ENCODE data around the gene HOXD12.

The HOXD12 gene

GRCh38 chr2:176105078-176105729, 5.6 kb downstream of the HOXD12 start:
- no peak for DNase-seq (ENCODE audit: low spot score)

- DNase-seq (ENCODE audit: low spot score) = no peak
Observed at GRCh38 chr2:176105730-176106580, 6.4 kb downstream of the HOXD12 start.

GRCh38 chr2:176106581-176107539, 7.3 kb downstream of the HOXD12 start, which contains the start of gene HOXD11:
HOXD11 (plus strand) TSS chr2:176107280; CDS start chr2:176107356, 76 bp downstream.
- no peak for DNase-seq (ENCODE audit: low spot score)

- DNase-seq (ENCODE audit: low spot score) = no peak
Observed at GRCh38 chr2:176107731-176108181, 8.2 kb downstream of the HOXD12 start.

- no peak for DNase-seq (ENCODE audit: low spot score)
Observed at GRCh38 chr2:176109192-176109901, 9.8 kb downstream of the HOXD12 start.

- no peak for DNase-seq (ENCODE audit: low spot score)
Observed at GRCh38 chr2:176109946-176110345, 10.4 kb downstream of the HOXD12 start.

GRCh38 chr2:176110415-176111308, 11.1 kb downstream of the HOXD12 start:
- DNase-seq (ENCODE audit: low spot score) = no peak

GRCh38 chr2:176111309-176111663, 11.7 kb downstream of the HOXD12 start:
- peak; percentile 50 for DNase-seq (ENCODE audit: low spot score)

- no peak for DNase-seq (ENCODE audit: low spot score)
Observed at GRCh38 chr2:176111846-176112374, 12.3 kb downstream of the HOXD12 start.

GRCh38 chr2:176112375-176113302, 13.0 kb downstream of the HOXD12 start:
- no peak for DNase-seq (ENCODE audit: low spot score)

GRCh38 chr2:176114120-176114929, 14.7 kb downstream of the HOXD12 start:
- DNase-seq (ENCODE audit: low spot score) = no peak

- no peak for DNase-seq (ENCODE audit: low spot score)
Observed at GRCh38 chr2:176114930-176115625, 15.5 kb downstream of the HOXD12 start.

- DNase-seq (ENCODE audit: low spot score) = no peak
Observed at GRCh38 chr2:176115883-176116813, 16.6 kb downstream of the HOXD12 start, which contains the start of gene HOXD10. HOXD10 (plus strand) TSS chr2:176116778; CDS start chr2:176116834, 56 bp downstream.

- DNase-seq (ENCODE audit: low spot score) = no peak
Observed at GRCh38 chr2:176117162-176117822, 17.7 kb downstream of the HOXD12 start.

- DNase-seq (ENCODE audit: low spot score) = no peak
Observed at GRCh38 chr2:176117823-176118371, 18.3 kb downstream of the HOXD12 start.

Measured in cerebellar cortex (tissue), 1 donor.